ENCODE results near the gene TNS3.
"Not testable (repeated sequence)": the region's sequence is repeated elsewhere in the genome, so short reads cannot be mapped to it uniquely, and the experiment has no call there.

The TNS3 gene

GRCh38 chr7:47265621-47266020 lies 316.3 kb downstream of the TNS3 start:
- no peak for DNase-seq (ENCODE audit: low read depth)
- H3K4me3 ChIP-seq (ENCODE audit: control insufficient read depth, low read depth, low read length): no peak overlapping the region
- no peak for TF ChIP-seq CTCF (IDR thresholded peaks at IDR 0.05; ENCODE audit: control insufficient read depth, insufficient read depth, low read depth, low read length, missing control alignments)

DNA sequence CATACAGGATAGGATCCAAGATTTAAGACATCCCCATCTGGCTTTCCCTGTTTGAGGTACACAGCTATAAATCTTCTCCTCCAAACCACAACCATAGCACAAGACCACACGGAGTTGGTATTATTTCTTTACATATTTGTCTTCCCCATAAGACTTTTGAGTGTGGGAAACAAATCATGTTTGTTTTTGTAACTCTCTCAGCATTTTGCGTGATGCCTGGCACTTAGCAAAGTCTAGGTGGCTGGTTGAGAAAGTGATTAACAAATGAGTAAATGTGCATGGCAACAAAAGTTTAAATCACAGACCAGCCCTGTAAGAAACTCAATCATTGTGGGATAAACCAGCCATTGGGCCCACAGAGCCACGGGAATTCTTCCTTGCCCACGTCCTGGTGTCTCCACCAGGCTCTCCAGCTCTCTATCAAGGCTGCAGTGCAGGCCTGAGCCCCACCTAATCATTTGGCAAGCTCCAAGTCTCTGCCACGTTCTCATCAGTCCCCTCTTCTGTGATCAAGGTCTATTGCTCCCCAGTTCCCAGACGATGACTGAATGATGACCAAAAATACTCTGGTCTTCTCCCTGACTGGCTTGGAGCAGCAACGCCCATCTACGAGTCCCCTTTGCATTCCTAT lies 317.8 kb downstream of the TNS3 start:
- DNase-seq (ENCODE audit: low read depth): no peak
- no peak for TF ChIP-seq CTCF (IDR thresholded peaks at IDR 0.05; ENCODE audit: control insufficient read depth, insufficient read depth, low read depth, low read length, missing control alignments)
- no peak overlapping the region for H3K4me3 ChIP-seq (ENCODE audit: control insufficient read depth, low read depth, low read length)

GRCh38 chr7:47262881-47263280 lies 319.0 kb downstream of the TNS3 start:
- TF ChIP-seq CTCF (IDR thresholded peaks at IDR 0.05; ENCODE audit: control insufficient read depth, insufficient read depth, low read depth, low read length, missing control alignments): no peak
- H3K4me3 ChIP-seq (ENCODE audit: control insufficient read depth, low read depth, low read length): no peak overlapping the region
- no peak for DNase-seq (ENCODE audit: low read depth)

DNA sequence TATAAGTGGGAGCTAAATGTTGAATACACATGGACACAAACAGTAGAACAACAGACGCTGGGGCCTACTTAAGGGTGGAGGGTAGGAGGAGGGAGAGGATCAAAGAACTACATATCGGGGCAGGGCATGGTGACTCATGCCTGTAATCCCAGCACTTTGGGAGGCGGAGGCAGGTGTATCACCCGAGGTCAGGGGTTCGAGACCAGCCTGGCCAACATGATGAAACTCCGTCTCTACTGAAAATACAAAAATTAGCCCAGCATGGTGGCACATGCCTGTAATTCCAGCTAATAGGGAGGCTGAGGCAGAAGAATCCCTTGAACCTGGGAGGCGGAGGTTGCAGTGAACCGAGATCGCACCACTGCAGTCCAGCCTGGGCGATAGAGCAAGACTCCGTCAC lies 319.8 kb downstream of the TNS3 start:
- not testable (repeated sequence) for H3K4me3 ChIP-seq (ENCODE audit: control insufficient read depth, low read depth, low read length); DNase-seq (ENCODE audit: low read depth)

DNA sequence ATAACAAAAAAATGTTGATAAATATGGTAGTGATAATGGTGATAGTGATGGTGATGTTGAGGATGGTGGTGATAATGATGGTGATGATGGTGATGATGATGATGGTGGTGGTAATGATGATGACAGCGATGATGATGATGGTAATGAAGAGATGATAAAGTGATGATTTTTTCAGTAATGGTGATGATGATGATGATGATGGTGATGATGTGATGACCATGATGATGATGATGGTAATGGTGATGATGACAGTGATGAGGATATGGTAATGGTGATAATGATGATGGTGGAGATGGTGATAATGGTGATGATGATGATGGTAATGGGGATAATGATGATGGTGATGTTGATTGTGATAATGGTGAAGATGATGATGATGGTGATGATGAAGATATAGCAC lies 321.6 kb downstream of the TNS3 start:
- no peak for DNase-seq (ENCODE audit: low read depth)
- H3K4me3 ChIP-seq (ENCODE audit: control insufficient read depth, low read depth, low read length): no peak overlapping the region
- TF ChIP-seq CTCF (IDR thresholded peaks at IDR 0.05; ENCODE audit: control insufficient read depth, insufficient read depth, low read depth, low read length, missing control alignments): no peak

DNA sequence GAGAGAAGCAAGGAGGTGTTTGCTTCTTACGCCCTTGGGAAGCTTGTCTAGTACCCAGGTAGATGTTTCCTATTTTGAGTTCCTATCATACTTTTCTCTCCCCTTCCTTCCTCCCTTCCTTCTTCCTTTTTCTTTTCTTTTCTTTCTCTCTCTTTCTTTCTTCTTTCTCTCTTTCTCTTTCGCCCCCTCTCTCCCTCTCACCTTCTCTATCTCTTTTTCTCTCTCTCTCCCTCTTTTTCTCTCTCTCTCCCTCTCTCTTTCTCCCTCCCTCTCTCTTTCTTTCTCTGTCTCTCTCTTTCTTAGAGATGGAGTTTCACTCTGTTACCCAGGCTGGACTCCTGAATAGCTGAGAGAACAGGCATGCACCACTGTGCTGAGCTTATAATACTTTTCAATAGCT lies 322.2 kb downstream of the TNS3 start:
- no peak for TF ChIP-seq CTCF (IDR thresholded peaks at IDR 0.05; ENCODE audit: control insufficient read depth, insufficient read depth, low read depth, low read length, missing control alignments)
- no peak overlapping the region for H3K4me3 ChIP-seq (ENCODE audit: control insufficient read depth, low read depth, low read length)
- DNase-seq (ENCODE audit: low read depth): no peak

DNA sequence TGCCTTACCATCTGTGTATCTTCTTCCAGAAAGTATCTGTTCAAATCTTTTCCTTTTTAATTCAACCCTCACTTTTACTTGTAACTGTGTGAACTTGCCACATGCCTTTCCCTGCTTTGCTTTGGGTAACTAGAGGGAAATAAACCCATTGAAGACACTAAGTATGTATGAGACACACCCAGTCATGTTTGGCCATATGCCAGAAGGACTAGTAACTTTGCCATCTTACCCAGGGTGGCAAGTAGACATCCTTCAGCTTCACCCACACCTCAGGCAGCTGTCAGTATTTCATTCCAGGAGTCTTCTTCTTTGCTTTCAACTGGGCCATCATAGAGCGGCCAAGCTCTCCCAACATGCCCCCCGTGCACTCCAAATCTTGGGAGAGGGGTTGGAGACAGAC lies 323.1 kb downstream of the TNS3 start:
- TF ChIP-seq CTCF (IDR thresholded peaks at IDR 0.05; ENCODE audit: control insufficient read depth, insufficient read depth, low read depth, low read length, missing control alignments): no peak
- DNase-seq (ENCODE audit: low read depth): no peak
- H3K4me3 ChIP-seq (ENCODE audit: control insufficient read depth, low read depth, low read length): no peak overlapping the region
